T-helper 17 cell (primary cell): ENCODE results near the gene ADAMTS14. TPM values are rescaled to one million over a fixed set of nuclear protein-coding genes. Genes with fewer than 3 reads are reported as not detected.
A peak's percentile ranks its signal among the peaks of the same experiment; 100 is the strongest.

Source experiments
- ATAC-seq: fragments of 150-1000 bp; cut with Tn5 transposase; 2 replicates; pipeline ENCODE4 v1.10.0; 2021; ENCODE audit warnings: mild to moderate bottlenecking, moderate library complexity
- DNase-seq, 3 donors: peaks; one replicate each; pipeline versions ENCODE4 v3.0.0 to v3.0.0-alpha.2; 2020 to 2021
- H3K9me3 ChIP-seq: one replicate; pipeline ENCODE4 v1.7.0; 2013; ENCODE audit warnings: low read length, mild to moderate bottlenecking; ENCODE audit not compliant: control insufficient read depth, poor library complexity, severe bottlenecking
- H3K27ac Mint-ChIP-seq: one replicate; pipeline ENCODE4 v1.8.0; 2022; ENCODE audit warnings: mild to moderate bottlenecking, moderate library complexity, mixed read lengths
- H3K27me3 Mint-ChIP-seq: one replicate; pipeline ENCODE4 v1.8.0; 2022; ENCODE audit warnings: mixed read lengths
- H3K36me3 Mint-ChIP-seq: one replicate; pipeline ENCODE4 v1.8.0; 2022; ENCODE audit warnings: low read depth, mixed read lengths
- H3K4me1 Mint-ChIP-seq: one replicate; pipeline ENCODE4 v1.8.0; 2022; ENCODE audit warnings: mild to moderate bottlenecking, mixed read lengths
- H3K4me3 Mint-ChIP-seq: one replicate; pipeline ENCODE4 v1.8.0; 2022; ENCODE audit warnings: mild to moderate bottlenecking, moderate library complexity, mixed read lengths
- total RNA-seq, 4 donors: library from RNA in 2 of 4; stranded (reverse) in 2 of 4; gene quantifications; one replicate each; pipeline ENCODE4 v1.2.3 and lab custom pipeline; 2022 to 2026

ADAMTS14 gene
- total RNA-seq, 2 donors from 2014 or later = not detected

- ATAC-seq (no peak), DNase-seq (no peak)
- Mint-ChIP-seq H3K27me3 (peaks cover 16% of the 10 kb centered on the region), H3K4me1 (peaks cover 3% of the 10 kb centered on the region), H3K36me3 (peaks cover 2% of the 10 kb centered on the region), H3K27ac (no peak overlapping the region), H3K4me3 (no peak overlapping the region)
- no peaks in the 10 kb centered on the region for H3K9me3 ChIP-seq
Observed at GRCh38 chr10:70777063-70777875, 105.0 kb downstream of the ADAMTS14 start.

- no peak for ATAC-seq
- Mint-ChIP-seq H3K4me1 (peaks cover 6% of the 10 kb centered on the region), H3K27me3 (peaks cover 23% of the 10 kb centered on the region), H3K4me3 (peak overlapping the region; percentile 25), H3K36me3 (peaks cover 2% of the 10 kb centered on the region), H3K27ac (no peak overlapping the region)
- no peaks in the 10 kb centered on the region for H3K9me3 ChIP-seq
- DNase-seq = no peak
Observed at GRCh38 chr10:70778267-70778924, 106.1 kb downstream of the ADAMTS14 start.

- Mint-ChIP-seq H3K27ac (no peak overlapping the region), H3K4me3 (no peak overlapping the region), H3K4me1 (peaks cover 6% of the 10 kb centered on the region), H3K27me3 (peaks cover 25% of the 10 kb centered on the region), H3K36me3 (peaks cover 2% of the 10 kb centered on the region)
- ATAC-seq = no peak
- no peak for DNase-seq
- no peaks in the 10 kb centered on the region for H3K9me3 ChIP-seq
Observed at GRCh38 chr10:70779088-70779487, 106.8 kb downstream of the ADAMTS14 start.

GRCh38 chr10:70779511-70780369 lies 107.4 kb downstream of the ADAMTS14 start:
- Mint-ChIP-seq H3K4me3 (no peak overlapping the region), H3K4me1 (peaks cover 6% of the 10 kb centered on the region), H3K27me3 (peaks cover 25% of the 10 kb centered on the region), H3K36me3 (peaks cover 2% of the 10 kb centered on the region), H3K27ac (no peak overlapping the region)
- DNase-seq (no peak), ATAC-seq (peak; percentile 32)
- no peaks in the 10 kb centered on the region for H3K9me3 ChIP-seq

- H3K36me3 Mint-ChIP-seq = peaks cover 2% of the 10 kb centered on the region
- peaks cover 10% of the 10 kb centered on the region for H3K4me1 Mint-ChIP-seq
- DNase-seq (no peak), ATAC-seq (no peak)
- H3K9me3 ChIP-seq = no peaks in the 10 kb centered on the region
- H3K27ac Mint-ChIP-seq = no peak overlapping the region
- H3K4me3 Mint-ChIP-seq = no peak overlapping the region
- peaks cover 25% of the 10 kb centered on the region for H3K27me3 Mint-ChIP-seq
Observed at GRCh38 chr10:70780370-70780760, 108.1 kb downstream of the ADAMTS14 start.

GRCh38 chr10:70780772-70781171 lies 108.5 kb downstream of the ADAMTS14 start:
- no peaks in the 10 kb centered on the region for H3K9me3 ChIP-seq
- Mint-ChIP-seq H3K4me1 (peaks cover 10% of the 10 kb centered on the region), H3K36me3 (peaks cover 2% of the 10 kb centered on the region), H3K27me3 (peaks cover 25% of the 10 kb centered on the region), H3K4me3 (no peak overlapping the region), H3K27ac (no peak overlapping the region)
- DNase-seq (no peak), ATAC-seq (no peak)

GRCh38 chr10:70781461-70782051 lies 109.2 kb downstream of the ADAMTS14 start:
- H3K27ac Mint-ChIP-seq = no peak overlapping the region
- H3K9me3 ChIP-seq = no peaks in the 10 kb centered on the region
- peaks cover 10% of the 10 kb centered on the region for H3K4me1 Mint-ChIP-seq
- peaks cover 25% of the 10 kb centered on the region for H3K27me3 Mint-ChIP-seq
- peaks cover 2% of the 10 kb centered on the region for H3K36me3 Mint-ChIP-seq
- no peak overlapping the region for H3K4me3 Mint-ChIP-seq
- DNase-seq (no peak), ATAC-seq (no peak)

- DNase-seq (no peak), ATAC-seq (no peak)
- Mint-ChIP-seq H3K4me1 (peaks cover 12% of the 10 kb centered on the region), H3K4me3 (no peak overlapping the region), H3K27me3 (peaks cover 31% of the 10 kb centered on the region), H3K36me3 (peaks cover 2% of the 10 kb centered on the region), H3K27ac (no peak overlapping the region)
- no peaks in the 10 kb centered on the region for H3K9me3 ChIP-seq
Observed at GRCh38 chr10:70782086-70782745, 109.9 kb downstream of the ADAMTS14 start.

GRCh38 chr10:70782746-70783680 lies 110.7 kb downstream of the ADAMTS14 start:
- DNase-seq (no peak), ATAC-seq (no peak)
- peaks cover 12% of the 10 kb centered on the region for H3K4me1 Mint-ChIP-seq
- peak overlapping the region; percentile 7 for H3K4me3 Mint-ChIP-seq
- H3K9me3 ChIP-seq = no peaks in the 10 kb centered on the region
- peaks cover 2% of the 10 kb centered on the region for H3K36me3 Mint-ChIP-seq
- H3K27me3 Mint-ChIP-seq = peaks cover 31% of the 10 kb centered on the region
- H3K27ac Mint-ChIP-seq = no peak overlapping the region

- H3K36me3 Mint-ChIP-seq = peaks cover 2% of the 10 kb centered on the region
- ATAC-seq (no peak), DNase-seq (no peak)
- peaks cover 12% of the 10 kb centered on the region for H3K4me1 Mint-ChIP-seq
- no peaks in the 10 kb centered on the region for H3K9me3 ChIP-seq
- peaks cover 31% of the 10 kb centered on the region for H3K27me3 Mint-ChIP-seq
- H3K4me3 Mint-ChIP-seq = no peak overlapping the region
- H3K27ac Mint-ChIP-seq = no peak overlapping the region
Observed at GRCh38 chr10:70784016-70784415, 111.7 kb downstream of the ADAMTS14 start.

- ATAC-seq (no peak), DNase-seq (no peak)
- H3K9me3 ChIP-seq = no peaks in the 10 kb centered on the region
- Mint-ChIP-seq H3K4me1 (peaks cover 12% of the 10 kb centered on the region), H3K27me3 (peaks cover 31% of the 10 kb centered on the region), H3K36me3 (peaks cover 2% of the 10 kb centered on the region), H3K27ac (no peak overlapping the region), H3K4me3 (no peak overlapping the region)
Observed at GRCh38 chr10:70784471-70784870, 112.2 kb downstream of the ADAMTS14 start.

GRCh38 chr10:70785190-70785589 lies 112.9 kb downstream of the ADAMTS14 start, which contains the start of gene TBATA:
Gene TBATA, minus strand, starts transcription at chr10:70785377. Its CDS starts 1,998 bp downstream, at chr10:70783379.
- H3K4me1 Mint-ChIP-seq = peaks cover 12% of the 10 kb centered on the region
- ATAC-seq (no peak), DNase-seq (no peak)
- no peak within 1 kb of the TSS for H3K4me3 Mint-ChIP-seq
- H3K27me3 Mint-ChIP-seq = peaks cover 30% of the 10 kb centered on the region
- no peak within 1 kb of the TSS for H3K27ac Mint-ChIP-seq
- H3K9me3 ChIP-seq = no peaks in the 10 kb centered on the region
- H3K36me3 Mint-ChIP-seq = peaks cover 2% of the 10 kb centered on the region
